ENCODE data around the gene PHYHD1.

DNA sequence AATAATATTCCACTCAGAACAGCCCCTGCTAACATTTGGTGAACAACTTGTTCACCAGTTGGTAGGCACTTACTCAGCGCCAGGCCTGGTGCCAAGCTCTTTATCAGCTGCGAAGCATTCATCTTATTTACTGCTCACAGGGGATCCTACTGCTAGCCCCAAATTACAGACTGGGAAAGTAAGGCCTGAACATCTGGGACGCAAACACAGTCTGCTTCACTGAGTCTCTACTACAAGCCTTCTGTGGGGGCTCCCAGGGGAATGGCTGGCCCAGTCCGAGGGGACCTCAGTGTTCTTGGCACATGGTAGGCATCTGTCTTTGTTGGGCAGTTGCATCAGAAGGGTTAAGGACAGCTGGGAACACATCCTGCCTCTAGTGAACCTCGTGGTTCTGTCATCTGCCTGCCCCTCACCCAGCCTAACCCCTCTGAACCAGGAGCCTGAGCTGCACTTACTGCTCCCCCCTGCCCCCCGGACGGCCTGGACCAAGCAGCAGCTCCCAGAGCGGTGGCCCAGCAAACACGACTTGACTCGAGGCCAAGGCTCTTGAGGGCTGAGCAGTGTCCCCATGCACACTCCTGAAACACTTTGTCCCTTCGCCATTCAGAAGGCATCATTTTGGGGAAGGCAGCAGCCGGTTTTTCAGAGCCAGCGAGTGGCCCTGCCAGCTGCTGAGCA, at the start of gene PHYHD1:
- TF ChIP-seq EZH2 (IDR thresholded peaks at IDR 0.05) (no peak), POLR2AphosphoS5 (IDR thresholded peaks at IDR 0.05; ENCODE audit: borderline replicate concordance, low read depth, low read length) (no peak)

Measured in SK-N-MC (cell line).